Measurements from ENCODE around the gene KIR2DL4.
A peak's percentile ranks its signal among the peaks of the same experiment; 100 is the strongest.
"Not testable (repeated sequence)": the region's sequence is repeated elsewhere in the genome, so short reads cannot be mapped to it uniquely, and the experiment has no call there.

KIR2DL4 gene

DNA sequence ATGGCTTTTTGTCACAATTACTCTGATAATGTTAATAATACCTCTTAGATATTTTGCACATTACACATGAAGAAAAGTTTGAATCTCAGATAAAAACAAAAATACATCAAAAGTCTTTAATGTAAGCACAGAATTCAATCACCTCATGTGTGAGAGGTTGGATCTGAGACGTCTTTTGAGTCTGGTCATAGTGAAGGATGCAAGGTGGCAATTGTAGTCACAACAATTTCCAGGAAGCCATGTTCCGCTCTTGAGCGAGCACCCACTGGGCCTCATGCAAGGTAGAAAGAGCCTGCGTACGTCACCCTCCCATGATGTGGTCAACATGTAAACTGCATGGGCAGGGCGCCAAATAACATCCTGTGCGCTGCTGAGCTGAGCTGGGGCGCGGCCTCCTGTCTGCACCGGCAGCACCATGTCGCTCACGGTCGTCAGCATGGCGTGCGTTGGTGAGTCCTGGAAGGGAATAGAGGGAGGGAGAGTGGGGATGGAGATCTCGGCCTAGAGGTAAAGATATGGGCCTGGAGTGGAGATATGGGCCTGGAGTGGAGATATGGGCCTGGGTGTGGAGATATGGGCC lies 46.7 kb downstream of the KIR2DL4 start, which contains the start of gene KIR3DL2:
KIR3DL2 (plus strand) TSS at position 383 of the 580 bp plus-strand sequence; CDS start at position 416, 33 bp downstream.
- not testable (repeated sequence) for H3K9ac ChIP-seq, H4K20me1 ChIP-seq, H3K27me3 ChIP-seq, H3K36me3 ChIP-seq, H3K4me3 ChIP-seq
- Histone ChIP-seq H3K4me1 (peaks cover 8 to 23% (median 18%) of the 10 kb centered on the region in 10 experiments), H3K9me3 (replicated peaks in 1 of 11) (peaks cover 9 to 22% (median 19%) of the 10 kb centered on the region in 11 experiments; a peak in 19 of 22 replicates), H3K4me2 (peak within 1 kb of the TSS; percentile 31 to 67 (median 48); a peak in 19 of 22 replicates), H3K27ac (peak within 1 kb of the TSS in 2 of 11 experiments; percentile 12 to 17; a peak in 2 of 22 replicates)

GRCh38 chr19:54850930-54851329 lies 47.5 kb downstream of the KIR2DL4 start:
- H3K4me3 ChIP-seq, result no peak overlapping the region
- TF ChIP-seq Cebpa-rat (IDR thresholded peaks at IDR 0.05), result no peak
- no peaks in the 10 kb centered on the region for H3K27me3 ChIP-seq
- no peaks in the 10 kb centered on the region for H3K36me3 ChIP-seq
- H3K9me3 ChIP-seq (replicated peaks in 1 of 11), result peaks cover 9 to 20% (median 15%) of the 10 kb centered on the region in 11 experiments; a peak in 19 of 22 replicates
- no peaks in the 10 kb centered on the region for H4K20me1 ChIP-seq
- peaks cover 8 to 23% (median 18%) of the 10 kb centered on the region in 10 experiments for H3K4me1 ChIP-seq
- peak overlapping the region in 2 of 11 experiments; percentile 12 to 17; a peak in 2 of 22 replicates for H3K27ac ChIP-seq
- H3K4me2 ChIP-seq, result peak overlapping the region in 9 of 11 experiments; percentile 37 to 67 (median 48); a peak in 18 of 22 replicates
- no peak overlapping the region for H3K9ac ChIP-seq

DNA sequence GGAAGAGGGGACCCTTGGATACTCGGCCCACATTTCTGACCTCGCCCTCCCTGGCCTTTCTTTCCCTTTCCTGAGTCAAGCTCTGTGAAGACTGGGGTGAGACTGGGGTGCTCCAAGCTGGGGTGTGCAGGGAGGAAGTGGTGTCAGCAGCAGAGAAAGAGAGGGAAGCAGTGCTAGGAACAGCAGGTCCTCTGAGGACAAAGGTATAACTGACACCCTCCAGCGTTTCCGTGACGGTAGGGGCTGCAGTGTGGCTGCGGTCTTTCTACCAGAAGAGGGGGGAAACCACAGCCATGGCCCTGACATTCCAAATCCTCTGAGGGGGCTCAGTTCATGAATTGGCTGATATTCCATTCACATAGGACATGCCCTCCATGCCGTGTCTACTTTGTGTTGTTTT lies 47.9 kb downstream of the KIR2DL4 start:
- H3K4me2 ChIP-seq, result peak overlapping the region; percentile 31 to 67 (median 48); a peak in 19 of 22 replicates
- H3K27me3 ChIP-seq, result no peaks in the 10 kb centered on the region
- H3K36me3 ChIP-seq, result no peaks in the 10 kb centered on the region
- peaks cover 7 to 17% (median 11%) of the 10 kb centered on the region in 11 experiments; a peak in 19 of 22 replicates for H3K9me3 ChIP-seq (replicated peaks in 1 of 11)
- H3K27ac ChIP-seq, result peak overlapping the region in 2 of 11 experiments; percentile 12 to 17; a peak in 2 of 22 replicates
- peaks cover 8 to 23% (median 18%) of the 10 kb centered on the region in 10 experiments for H3K4me1 ChIP-seq
- TF ChIP-seq Cebpa-rat (IDR thresholded peaks at IDR 0.05), result no peak
- H3K4me3 ChIP-seq, result no peak overlapping the region
- H3K9ac ChIP-seq, result no peak overlapping the region
- no peaks in the 10 kb centered on the region for H4K20me1 ChIP-seq

DNA sequence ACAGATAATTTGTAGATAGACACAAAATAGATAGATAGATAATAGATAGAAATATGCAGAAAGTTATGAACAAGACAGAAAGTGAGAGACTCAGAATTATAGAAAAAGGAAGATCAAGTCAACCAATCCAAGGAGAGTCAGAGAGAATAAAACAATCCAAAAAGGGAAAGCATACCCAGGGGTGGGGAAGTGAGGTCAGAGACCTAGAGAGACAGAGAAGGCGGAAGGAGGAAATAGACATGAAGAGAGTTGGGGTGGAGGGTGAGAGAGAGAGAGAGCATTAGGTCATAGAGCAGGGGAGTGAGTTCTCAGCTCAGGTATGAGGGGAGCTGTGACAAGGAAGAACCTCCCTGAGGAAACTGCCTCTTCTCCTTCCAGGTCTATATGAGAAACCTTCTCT lies 51.8 kb downstream of the KIR2DL4 start:
- H3K9ac ChIP-seq; H3K36me3 ChIP-seq; H3K4me3 ChIP-seq; H3K4me2 ChIP-seq; H4K20me1 ChIP-seq; H3K27ac ChIP-seq; H3K27me3 ChIP-seq; H3K9me3 ChIP-seq (replicated peaks in 1 of 11): not testable (repeated sequence)
- H3K4me1 ChIP-seq, result peaks cover 16 to 22% (median 19%) of the 10 kb centered on the region in 10 experiments

DNA sequence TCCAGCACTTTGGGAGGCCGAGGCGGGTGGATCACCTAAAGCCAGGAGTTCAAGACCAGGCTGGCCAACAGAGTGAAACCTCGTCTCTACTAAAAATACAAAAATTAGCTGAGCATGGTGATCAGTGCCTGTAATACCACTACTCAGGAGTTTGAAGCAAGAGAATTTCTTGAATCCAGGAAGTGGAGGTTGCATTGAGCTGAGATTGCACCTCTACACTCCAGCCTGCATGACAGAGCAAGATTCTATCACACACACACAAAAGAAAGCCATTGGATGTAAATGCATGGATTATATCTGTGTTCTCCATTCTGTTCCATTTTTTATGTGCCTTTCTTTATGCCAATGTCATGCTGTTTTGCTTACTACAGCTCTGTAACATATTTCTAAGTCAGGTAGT lies 55.1 kb downstream of the KIR2DL4 start:
- H3K4me3 ChIP-seq; H3K9me3 ChIP-seq (replicated peaks in 1 of 11); H3K27me3 ChIP-seq; H4K20me1 ChIP-seq; H3K36me3 ChIP-seq; H3K4me2 ChIP-seq; H3K9ac ChIP-seq; H3K27ac ChIP-seq: not testable (repeated sequence)
- H3K4me1 ChIP-seq, result peaks cover 0 to 14% (median 2%) of the 10 kb centered on the region in 10 experiments; a peak in 6 of 20 replicates

- H4K20me1 ChIP-seq; H3K9ac ChIP-seq; H3K36me3 ChIP-seq; H3K4me3 ChIP-seq; H3K9me3 ChIP-seq (replicated peaks in 1 of 11); H3K27ac ChIP-seq; H3K27me3 ChIP-seq: not testable (repeated sequence)
- H3K4me1 ChIP-seq, result peaks cover 0 to 14% (median 2%) of the 10 kb centered on the region in 10 experiments; a peak in 6 of 20 replicates
- peak overlapping the region in 3 of 11 experiments; percentile 13 to 42 (median 29); a peak in 3 of 22 replicates for H3K4me2 ChIP-seq
Observed at GRCh38 chr19:54859421-54859820, 56.0 kb downstream of the KIR2DL4 start.

- H3K27ac ChIP-seq, H3K9ac ChIP-seq, H3K4me3 ChIP-seq, H3K36me3 ChIP-seq, H4K20me1 ChIP-seq, H3K4me2 ChIP-seq: not testable (repeated sequence)
- Histone ChIP-seq H3K27me3 (peaks cover 0 to 37% (median 0%) of the 10 kb centered on the region in 11 experiments; a peak in 5 of 22 replicates), H3K9me3 (replicated peaks in 1 of 11) (peaks cover 0 to 30% (median 9%) of the 10 kb centered on the region in 11 experiments; a peak in 13 of 22 replicates), H3K4me1 (peaks cover 11 to 30% (median 17%) of the 10 kb centered on the region in 10 experiments; a peak in 18 of 20 replicates)
Observed at GRCh38 chr19:54863459-54863858, 60.0 kb downstream of the KIR2DL4 start.
